ENCODE data around the gene ALDH3B2.
A peak's percentile ranks its signal among the peaks of the same experiment; 100 is the strongest.
"Not testable (repeated sequence)": the region's sequence is repeated elsewhere in the genome, so short reads cannot be mapped to it uniquely, and the experiment has no call there.

Gene ALDH3B2

DNA sequence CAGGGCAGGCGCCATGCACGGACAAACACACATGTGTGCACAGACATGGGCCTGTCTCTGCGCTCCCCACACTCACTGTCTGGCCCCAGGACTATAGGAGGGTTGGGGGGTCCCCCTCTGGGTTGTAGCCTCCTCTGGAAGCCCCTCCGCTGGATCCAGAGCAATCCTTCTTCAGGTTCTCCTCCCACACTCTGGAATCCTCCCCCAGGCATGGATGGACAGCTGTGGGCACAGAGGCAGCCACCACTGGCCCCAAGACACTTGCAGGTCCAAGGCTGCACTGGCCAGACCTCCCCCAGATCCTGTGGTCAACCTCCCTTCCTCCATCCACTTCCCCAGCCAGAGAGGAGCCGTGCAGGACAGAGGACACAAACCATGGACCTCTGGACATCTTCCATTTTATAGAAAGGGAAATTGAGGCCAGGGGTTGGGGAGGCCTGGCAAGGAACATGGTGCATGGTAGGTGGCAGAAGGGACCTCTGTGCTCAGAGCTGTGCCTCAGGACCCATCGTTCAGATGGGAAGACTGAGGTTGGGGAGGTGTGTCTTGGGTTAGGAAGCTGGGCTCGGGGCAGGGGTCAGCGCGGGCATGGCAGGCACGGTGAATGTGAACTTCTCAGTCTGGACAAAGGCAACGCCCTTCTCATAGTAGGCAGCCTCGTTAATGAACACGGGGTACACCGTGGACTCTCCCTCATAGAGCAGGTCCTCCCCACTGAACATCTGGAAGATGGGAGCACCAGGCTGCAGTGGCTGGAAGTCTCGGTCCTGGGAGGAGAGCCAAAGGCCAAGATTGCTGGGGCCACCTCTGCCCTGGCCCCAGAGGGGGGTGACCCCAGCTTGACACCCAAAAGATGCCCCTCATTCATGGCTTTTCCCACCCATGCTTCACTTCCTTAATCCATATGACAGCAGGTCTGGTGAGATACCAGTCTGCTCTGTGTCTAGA is 32.0 kb downstream of the ALDH3B2 start:
- DNase-seq (ENCODE audit: low read depth in 2 of 2) = no peak

GRCh38 chr11:67641338-67642172 is 32.9 kb downstream of the ALDH3B2 start:
- no peak for DNase-seq (ENCODE audit: low read depth in 2 of 2)

- no peak for DNase-seq (ENCODE audit: low read depth in 2 of 2)
Observed at GRCh38 chr11:67640758-67641337, 33.6 kb downstream of the ALDH3B2 start.

DNA sequence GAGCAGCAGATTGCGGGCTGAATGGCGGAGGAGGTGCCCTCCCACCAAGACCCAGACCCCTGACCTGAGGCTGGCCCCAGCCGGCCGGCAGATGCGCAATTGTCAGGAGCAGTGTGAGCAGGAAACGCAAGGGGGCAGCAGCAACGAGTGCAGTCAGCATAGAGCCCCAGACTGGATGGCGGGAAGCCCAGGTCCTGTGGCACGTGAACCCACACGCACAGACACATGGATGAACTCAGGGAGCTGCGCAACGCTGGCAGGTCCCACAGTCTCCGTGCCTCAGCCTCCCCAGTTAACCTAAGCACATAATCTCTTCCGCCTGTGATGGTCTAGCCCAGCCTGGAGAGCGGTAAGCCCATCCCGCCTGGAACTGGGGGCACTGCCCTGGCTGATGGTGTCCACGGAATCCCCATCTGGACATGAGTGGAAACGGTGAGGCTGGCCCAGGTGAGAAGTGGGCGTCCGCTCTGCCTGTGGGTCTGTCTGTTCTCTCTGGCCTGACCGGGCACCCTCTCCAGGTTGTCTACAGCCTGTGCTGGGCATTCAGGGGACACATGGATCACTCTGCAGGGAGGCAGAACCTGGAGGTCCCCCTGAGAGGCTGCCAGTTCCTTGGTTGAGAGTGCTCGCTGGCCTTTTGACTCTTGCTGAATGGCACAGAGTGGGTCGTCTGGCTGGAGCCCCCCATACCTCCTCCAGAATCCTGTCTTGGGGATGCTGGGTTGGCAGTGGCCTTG is 34.2 kb downstream of the ALDH3B2 start:
- DNase-seq (ENCODE audit: low read depth in 2 of 2) = peak; percentile 41 to 46

GRCh38 chr11:67639438-67639859 is 35.0 kb downstream of the ALDH3B2 start, which contains the start of gene TBX10:
Gene TBX10 (minus strand): TSS chr11:67639763. CDS start chr11:67639472, 291 bp downstream.
- no peak for DNase-seq (ENCODE audit: low read depth in 2 of 2)

GRCh38 chr11:67638535-67639437 is 35.6 kb downstream of the ALDH3B2 start:
- DNase-seq (ENCODE audit: low read depth in 2 of 2) = no peak

DNA sequence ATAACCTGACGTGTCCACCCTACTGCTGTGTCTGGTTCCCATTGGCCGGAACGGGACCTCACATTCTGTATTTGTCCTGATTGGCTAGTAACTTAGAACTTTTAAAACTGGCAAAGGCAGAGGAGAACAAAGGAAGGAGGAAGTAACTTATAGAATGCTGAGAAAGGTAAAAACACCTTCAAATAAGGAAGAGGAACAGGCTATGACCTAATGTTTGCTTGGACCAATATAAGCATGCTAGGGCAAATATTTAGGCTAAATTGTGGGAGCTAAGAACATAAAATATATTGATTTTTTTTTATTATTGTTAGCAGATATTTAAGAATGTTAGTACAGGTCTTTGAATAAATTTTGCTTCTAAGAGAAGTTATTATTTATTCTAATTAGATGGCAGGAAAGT is 37.0 kb downstream of the ALDH3B2 start:
- not testable (repeated sequence) for DNase-seq (ENCODE audit: low read depth in 2 of 2)

DNA sequence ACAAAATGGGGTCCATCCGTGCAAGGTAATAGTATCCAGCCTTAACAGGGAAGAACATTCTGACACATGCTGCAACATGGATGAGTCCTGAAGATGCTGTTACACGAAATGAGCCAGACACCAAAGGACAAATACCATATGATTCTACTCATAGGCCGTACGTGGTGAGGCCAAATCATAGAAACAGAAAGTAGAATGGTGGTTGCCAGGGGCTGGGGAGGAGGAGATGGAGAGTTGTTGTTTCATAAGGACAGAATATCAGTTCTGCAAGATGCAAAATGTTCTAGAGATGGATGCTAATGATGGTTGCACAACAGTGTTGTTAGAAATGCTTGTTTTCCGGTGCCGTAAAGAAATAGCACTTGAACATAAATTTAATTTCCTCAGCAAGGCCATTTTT is 37.5 kb downstream of the ALDH3B2 start:
- DNase-seq (ENCODE audit: low read depth in 2 of 2) = no peak

GRCh38 chr11:67635231-67635521 is 39.2 kb downstream of the ALDH3B2 start:
- DNase-seq (ENCODE audit: low read depth in 2 of 2) = no peak

DNA sequence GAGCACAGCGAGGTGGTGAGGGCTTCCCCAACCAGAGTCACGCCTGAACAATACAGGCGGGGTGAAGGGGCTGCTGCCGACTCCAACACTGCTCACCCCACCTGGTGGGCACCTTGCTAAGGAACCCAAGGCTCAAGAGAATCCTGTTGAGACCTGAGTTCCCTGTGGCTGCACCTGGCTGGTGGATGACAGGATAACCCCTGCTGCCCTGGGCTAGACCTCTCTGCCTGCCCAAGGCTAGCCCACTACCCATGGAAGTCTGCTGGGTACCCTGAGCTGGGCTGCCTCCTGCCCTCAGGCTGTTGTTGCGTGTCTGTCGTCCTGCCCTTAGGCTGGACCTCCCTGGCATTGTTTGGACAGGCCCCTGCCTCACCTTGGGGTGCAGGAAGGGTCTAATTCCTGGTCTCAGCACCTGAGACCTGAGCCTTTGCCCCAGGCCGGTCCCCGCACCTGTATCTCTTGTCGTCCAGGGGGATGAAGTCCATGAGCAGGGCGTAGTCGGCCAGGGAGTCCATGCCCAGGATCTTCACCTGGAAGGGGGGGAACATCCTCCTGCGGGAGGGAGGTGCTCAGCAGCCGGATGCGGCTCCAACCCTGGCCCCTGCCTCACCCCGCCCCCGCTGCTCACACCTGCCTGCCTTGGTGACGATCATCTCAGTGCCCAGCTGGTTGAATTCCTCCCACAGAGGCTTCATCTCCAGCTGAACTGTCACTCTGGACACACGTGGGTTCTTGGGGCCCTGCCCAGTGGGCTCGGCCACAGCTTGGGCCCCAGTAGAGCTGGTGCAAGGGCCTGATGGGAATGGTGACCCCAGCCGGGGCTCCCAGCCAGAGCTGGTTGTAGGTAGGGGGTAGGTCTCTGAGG is 39.8 kb downstream of the ALDH3B2 start:
- no peak for DNase-seq (ENCODE audit: low read depth in 2 of 2)

DNA sequence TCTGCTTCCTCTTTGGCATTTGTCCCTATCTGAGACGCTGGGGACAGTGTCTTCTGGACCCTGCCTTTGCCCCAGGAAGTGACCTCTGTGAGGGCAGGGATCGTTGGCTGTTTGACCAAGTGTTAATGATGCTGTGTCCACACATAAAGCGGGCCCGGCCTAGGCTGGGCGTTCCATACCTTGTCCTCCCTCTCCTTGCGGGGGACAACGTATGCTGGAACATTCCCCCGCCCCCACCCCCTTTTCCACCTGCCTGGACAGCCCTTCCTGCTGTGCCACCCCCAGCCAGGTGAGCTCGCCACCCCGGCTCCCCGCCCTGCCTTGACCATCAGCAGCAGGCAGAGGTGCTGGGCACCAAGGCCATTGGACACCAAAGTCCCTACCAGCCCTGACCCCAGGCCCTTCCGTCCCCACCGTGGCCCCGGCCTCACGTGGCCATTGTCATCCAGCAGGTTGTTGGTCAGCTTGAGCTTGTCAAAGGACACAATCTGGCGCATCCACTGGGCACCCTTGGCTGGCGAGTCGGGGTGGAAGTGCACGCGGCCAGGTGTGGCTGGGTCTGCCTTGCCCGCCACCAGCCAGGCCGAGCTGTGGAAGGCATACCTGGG is 40.6 kb downstream of the ALDH3B2 start:
- DNase-seq (ENCODE audit: low read depth in 2 of 2) = no peak

- DNase-seq (ENCODE audit: low read depth in 2 of 2) = no peak
Observed at GRCh38 chr11:67632982-67633755, 41.3 kb downstream of the ALDH3B2 start.

DNA sequence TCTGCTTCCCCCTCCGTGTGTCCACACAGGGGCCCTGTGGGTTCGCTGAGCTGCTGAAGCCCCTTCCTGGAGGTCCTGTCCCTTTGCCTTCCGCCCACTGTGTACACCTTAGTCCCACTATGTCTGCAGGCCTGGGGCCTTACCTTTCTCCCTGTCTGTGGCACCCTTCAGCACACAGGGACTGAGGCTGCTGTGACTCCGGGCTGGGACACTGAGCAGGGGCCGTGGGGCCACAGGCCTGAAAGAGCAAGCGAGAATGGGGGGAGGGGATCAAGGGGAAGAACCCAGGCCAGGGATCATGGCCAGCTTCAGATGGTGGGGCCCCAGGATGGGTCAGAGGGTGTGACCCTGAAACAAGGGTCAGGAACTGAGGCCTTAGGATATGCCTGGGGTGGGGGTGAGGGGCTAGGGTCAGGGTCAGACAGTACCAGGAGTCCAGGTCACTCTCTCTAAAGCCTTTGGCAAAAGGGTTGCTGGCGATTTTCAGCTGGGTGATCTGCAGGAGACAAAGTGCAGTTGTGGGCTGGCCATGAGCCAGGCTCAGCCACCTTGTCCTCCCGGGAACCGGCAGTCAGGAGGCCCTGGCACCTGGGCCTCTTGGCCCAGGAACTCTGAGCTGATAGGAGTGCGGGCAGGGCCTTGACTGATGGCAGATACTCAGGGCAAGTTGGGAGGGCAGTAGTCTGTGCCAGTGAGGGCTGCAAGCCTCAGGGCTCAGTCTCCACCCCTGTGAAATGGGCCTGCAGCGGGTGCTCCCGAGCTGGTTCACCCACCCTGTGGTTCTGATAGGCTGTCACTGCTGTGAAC is 42.0 kb downstream of the ALDH3B2 start:
- DNase-seq (ENCODE audit: low read depth in 2 of 2) = no peak

GRCh38 chr11:67631853-67632174 is 42.6 kb downstream of the ALDH3B2 start:
- DNase-seq (ENCODE audit: low read depth in 2 of 2) = no peak

GRCh38 chr11:67631411-67631810 is 43.0 kb downstream of the ALDH3B2 start:
- DNase-seq (ENCODE audit: low read depth in 2 of 2) = no peak

DNA sequence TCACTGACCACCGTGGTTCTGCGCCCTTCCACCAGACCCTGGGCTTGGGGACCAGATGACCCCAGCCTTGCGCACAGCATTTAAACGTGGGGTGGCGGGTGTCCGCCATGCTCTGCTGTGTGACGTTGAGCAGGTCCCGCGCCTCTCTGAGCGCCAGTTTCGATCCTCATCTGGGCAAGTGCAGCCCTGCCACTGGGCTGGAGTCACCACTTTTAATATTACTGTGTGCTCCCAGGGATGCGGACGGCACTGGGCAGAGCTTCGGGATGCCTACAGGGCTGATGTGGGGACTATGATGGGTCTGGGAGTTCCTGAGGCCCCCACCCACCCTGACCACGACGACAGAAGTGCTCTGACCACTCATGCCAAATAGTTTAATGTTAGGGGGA is 43.5 kb downstream of the ALDH3B2 start:
- no peak for DNase-seq (ENCODE audit: low read depth in 2 of 2)

DNA sequence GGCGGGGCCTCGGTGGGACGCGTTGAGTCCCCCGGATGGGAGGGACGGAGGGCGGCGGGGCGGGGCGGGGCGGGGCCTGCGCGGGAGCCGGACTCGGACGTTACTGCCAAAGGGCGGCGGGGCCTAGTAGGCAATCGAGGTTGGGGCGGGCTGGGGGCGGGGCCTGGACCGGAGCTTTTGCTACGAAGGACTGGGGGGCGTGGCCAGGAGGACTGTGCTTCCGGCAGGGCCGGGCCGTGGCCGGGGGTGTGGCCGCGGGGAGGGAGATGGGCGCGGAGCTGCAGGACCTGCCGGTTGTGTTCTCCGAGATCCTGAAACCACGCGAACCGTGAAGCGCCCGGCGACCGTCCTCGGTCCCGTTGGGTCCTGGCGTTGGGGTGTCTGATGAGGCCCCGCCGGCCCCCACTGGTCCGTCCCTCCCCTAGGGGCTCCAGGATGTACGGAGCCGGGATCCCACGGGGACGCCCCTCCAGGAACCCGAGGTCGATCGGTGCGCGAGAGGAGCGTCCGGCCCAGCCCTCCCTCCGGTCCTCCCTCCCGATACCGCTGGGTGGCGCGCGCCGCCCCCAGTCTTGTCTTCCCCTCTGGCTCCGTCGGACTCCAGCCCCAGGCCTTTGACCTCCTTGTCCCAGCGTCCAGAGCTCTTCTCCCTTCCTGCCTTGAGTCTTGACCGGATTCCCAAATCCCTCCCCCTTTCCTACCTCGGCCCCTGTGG is 44.0 kb downstream of the ALDH3B2 start:
- DNase-seq (ENCODE audit: low read depth in 2 of 2) = peak; percentile 99
